Pancreas (tissue), 10 donors: ENCODE results near the gene OGFRL1. TPM values are rescaled to one million over a fixed set of nuclear protein-coding genes. Genes with fewer than 3 reads are reported as not detected.

ENCODE experiments used
- ATAC-seq, 4 donors: fragments of 200-7000 bp; cut with Tn5 transposase; one replicate each; pipeline versions ENCODE4 v1.8.0 to v1.9.1; 2020; ENCODE audit warnings: mild to moderate bottlenecking in 4 of 4, moderate library complexity in 4 of 4
- DNase-seq, 6 donors: peaks; one replicate each; pipeline ENCODE4 v3.0.0-alpha.2; 2020
- FAIRE-seq: peaks from 2 replicates; lab custom pipeline; 2012; peaks lifted over from hg19 to GRCh38; lab: Jason Lieb, UNC
- H3K27ac ChIP-seq, 4 donors: fragments of 200-600 bp; sonication (generic); 1 replicate in 3 of 4; 2 replicates in 1 of 4; pipeline versions ENCODE4 v1.5.0 to v1.8.0; 2020
- H3K27me3 ChIP-seq, 4 donors: fragments of 200-600 bp; one replicate each; pipeline ENCODE4 v1.8.0; 2021
- H3K36me3 ChIP-seq, 3 donors: fragments of 200-600 bp; sonication (generic) in 1 of 3; one replicate each; pipeline versions ENCODE4 v1.5.0 to v1.8.0; 2020 to 2021
- H3K4me1 ChIP-seq, 3 donors: fragments of 200-600 bp; one replicate each; pipeline ENCODE4 v1.8.0; 2021
- H3K4me3 ChIP-seq, 4 donors: fragments of 200-600 bp; sonication (generic) in 2 of 4; one replicate each; pipeline versions ENCODE4 v1.5.0 to v1.8.0; 2020 to 2021
- H3K9me3 ChIP-seq, 4 donors: fragments of 200-600 bp; one replicate each; pipeline ENCODE4 v1.8.0; 2021
- CTCF ChIP-seq, 4 donors: fragments of 200-600 bp; sonication (generic) in 3 of 4; IDR thresholded peaks; one replicate each; pipeline versions ENCODE4 v1.5.0 to v1.8.0; 2021; ENCODE audit warnings: antibody characterized with exemption in 4 of 4
- whole genome bisulfite sequencing, 2 donors: extraction: QIAGEN DNeasy Blood & Tissue Kit; methylation state at CpG; one replicate each; pipeline ENCODE4 v1.1.7; 2013; 5-methylcytosine and 5-hydroxymethylcytosine counted together
- intact Hi-C, 3 donors: fragments of 100-400 bp; cut with DNase I; formaldehyde crosslinking; loops; one replicate each; pipeline versions ENCODE4 v1.11.1 to v1.14.2; 2022
- polyA plus RNA-seq, 2 donors: library from polyadenylated mRNA; stranded (reverse); fragments of 200-250 nt; gene quantifications; one replicate each; pipeline ENCODE4 v1.2.3, GENCODE V29; 2013
- total RNA-seq, 6 donors: library from RNA; stranded (reverse); fragmentation: NEBNext Ultra II Directional in 4 of 6; extraction: Animal tissue kit (Norgen Biotek cat#: 25700) in 4 of 6; gene quantifications; one replicate each; pipeline versions ENCODE4 v1.2.1 to v1.2.4, GENCODE V29; 2021 to 2023
- donor health status: healthy with polysubstance abuse.
- donor health status: DM: no; HTN: no; CAD: no; lungs with moderate emphysema.
- donor health status: DM: no; HTN: no; CAD: no.
- donor health status: control.
- donor health status: control.
- donor health status: Bipolar disorder and iron deficiency.
- donor health status: DM: yes; HTN: yes; CAD: no.
- donor health status: DM: no; HTN: no; CAD: no.
- donor health status: DM: no; HTN: no; CAD: no.
- donor health status: DM: yes; HTN: yes; CAD: no.

The OGFRL1 gene
- total and polyA plus RNA-seq, 8 donors, result 3.3 to 10.8 (median 4.3) TPM

GRCh38 chr6:71248306-71248765 is 40.3 kb upstream of the OGFRL1 start:
- H3K36me3 ChIP-seq, result no peaks in the 10 kb centered on the region
- TF ChIP-seq CTCF (IDR thresholded peaks at IDR 0.05), result no peak
- H3K4me1 ChIP-seq, result no peaks in the 10 kb centered on the region
- no peak for DNase-seq
- peak in 2 of 4 donors; percentile 70 to 76 for ATAC-seq
- H3K27ac ChIP-seq, result no peak overlapping the region
- 87 to 94% methylated on average over 1 of the region's 1 CpG for WGBS, 2 donors
- no peaks in the 10 kb centered on the region for H3K27me3 ChIP-seq
- no peak overlapping the region for H3K4me3 ChIP-seq
- intact Hi-C loops, result no loop called here
- no peaks in the 10 kb centered on the region for H3K9me3 ChIP-seq
- no peak for FAIRE-seq

GRCh38 chr6:71248878-71249544 is 39.6 kb upstream of the OGFRL1 start:
- ATAC-seq (no peak), DNase-seq (no peak), FAIRE-seq (no peak)
- intact Hi-C loops, result no loop called here
- Histone ChIP-seq H3K4me3 (no peak overlapping the region), H3K4me1 (no peaks in the 10 kb centered on the region), H3K9me3 (no peaks in the 10 kb centered on the region), H3K36me3 (no peaks in the 10 kb centered on the region), H3K27me3 (no peaks in the 10 kb centered on the region), H3K27ac (no peak overlapping the region)
- 52 to 61% methylated on average over 2 of the region's 2 CpGs for WGBS, 2 donors
- TF ChIP-seq CTCF (IDR thresholded peaks at IDR 0.05), result no peak

- intact Hi-C loops, result no loop called here
- no peak for FAIRE-seq
- no peak for DNase-seq
- ATAC-seq, result peak in 3 of 4 donors; percentile 50 to 84 (median 71)
- Histone ChIP-seq H3K36me3 (no peaks in the 10 kb centered on the region), H3K4me1 (no peaks in the 10 kb centered on the region), H3K9me3 (no peaks in the 10 kb centered on the region), H3K27ac (peak overlapping the region in 2 of 4 donors; percentile 9 to 28), H3K27me3 (no peaks in the 10 kb centered on the region), H3K4me3 (peak overlapping the region in 1 of 4 donors; percentile 6)
- 56 to 57% methylated on average over 3 of the region's 3 CpGs for WGBS, 2 donors
- TF ChIP-seq CTCF (IDR thresholded peaks at IDR 0.05), result no peak
These were observed 38.5 kb upstream of the OGFRL1 start for GRCh38 chr6:71250099-71250602.

- H3K9me3 ChIP-seq, result no peaks in the 10 kb centered on the region
- H3K4me3 ChIP-seq, result no peak overlapping the region
- FAIRE-seq (no peak), DNase-seq (no peak), ATAC-seq (no peak)
- no peak for TF ChIP-seq CTCF (IDR thresholded peaks at IDR 0.05)
- no peaks in the 10 kb centered on the region for H3K36me3 ChIP-seq
- no peaks in the 10 kb centered on the region for H3K27me3 ChIP-seq
- intact Hi-C loops, result no loop called here
- no peaks in the 10 kb centered on the region for H3K4me1 ChIP-seq
- H3K27ac ChIP-seq, result no peak overlapping the region
These were observed 36.2 kb upstream of the OGFRL1 start for GRCh38 chr6:71252410-71252809.

- Histone ChIP-seq H3K36me3 (no peaks in the 10 kb centered on the region), H3K4me1 (no peaks in the 10 kb centered on the region), H3K27ac (no peak overlapping the region), H3K9me3 (no peaks in the 10 kb centered on the region), H3K27me3 (no peaks in the 10 kb centered on the region), H3K4me3 (no peak overlapping the region)
- no peak for FAIRE-seq
- no peak for ATAC-seq
- TF ChIP-seq CTCF (IDR thresholded peaks at IDR 0.05), result no peak
- no peak for DNase-seq
- 47 to 54% methylated on average over 5 of the region's 5 CpGs for WGBS, 2 donors
- intact Hi-C loops, result no loop called here
These were observed 35.7 kb upstream of the OGFRL1 start for GRCh38 chr6:71252960-71253359.
